ENCODE results near the gene RAB30. TPM values are rescaled to one million over a fixed set of nuclear protein-coding genes. Genes with fewer than 3 reads are reported as not detected.

The RAB30 gene
- total RNA-seq, 1 donor from 2014 or later: 3.7 TPM

GRCh38 chr11:83042964-83043711, 28.6 kb downstream of the RAB30 start:
- TF ChIP-seq, protein P1, sequence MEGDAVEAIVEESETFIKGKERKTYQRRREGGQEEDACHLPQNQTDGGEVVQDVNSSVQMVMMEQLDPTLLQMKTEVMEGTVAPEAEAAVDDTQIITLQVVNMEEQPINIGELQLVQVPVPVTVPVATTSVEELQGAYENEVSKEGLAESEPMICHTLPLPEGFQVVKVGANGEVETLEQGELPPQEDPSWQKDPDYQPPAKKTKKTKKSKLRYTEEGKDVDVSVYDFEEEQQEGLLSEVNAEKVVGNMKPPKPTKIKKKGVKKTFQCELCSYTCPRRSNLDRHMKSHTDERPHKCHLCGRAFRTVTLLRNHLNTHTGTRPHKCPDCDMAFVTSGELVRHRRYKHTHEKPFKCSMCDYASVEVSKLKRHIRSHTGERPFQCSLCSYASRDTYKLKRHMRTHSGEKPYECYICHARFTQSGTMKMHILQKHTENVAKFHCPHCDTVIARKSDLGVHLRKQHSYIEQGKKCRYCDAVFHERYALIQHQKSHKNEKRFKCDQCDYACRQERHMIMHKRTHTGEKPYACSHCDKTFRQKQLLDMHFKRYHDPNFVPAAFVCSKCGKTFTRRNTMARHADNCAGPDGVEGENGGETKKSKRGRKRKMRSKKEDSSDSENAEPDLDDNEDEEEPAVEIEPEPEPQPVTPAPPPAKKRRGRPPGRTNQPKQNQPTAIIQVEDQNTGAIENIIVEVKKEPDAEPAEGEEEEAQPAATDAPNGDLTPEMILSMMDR (IDR thresholded peaks at IDR 0.05; ENCODE audit: insufficient read depth, low read length, severe bottlenecking): no peak
- DNase-seq (ENCODE audit: low read depth): peak; percentile 73
- no peak overlapping the region for H3K4me3 ChIP-seq (ENCODE audit: low read depth, low read length)
- FAIRE-seq: no peak
- no peaks in the 10 kb centered on the region for H3K36me3 ChIP-seq (ENCODE audit: control insufficient read depth, insufficient read depth, low read length)
- no peaks in the 10 kb centered on the region for H3K27me3 ChIP-seq (ENCODE audit: control insufficient read depth, insufficient read depth, low read length)

DNA sequence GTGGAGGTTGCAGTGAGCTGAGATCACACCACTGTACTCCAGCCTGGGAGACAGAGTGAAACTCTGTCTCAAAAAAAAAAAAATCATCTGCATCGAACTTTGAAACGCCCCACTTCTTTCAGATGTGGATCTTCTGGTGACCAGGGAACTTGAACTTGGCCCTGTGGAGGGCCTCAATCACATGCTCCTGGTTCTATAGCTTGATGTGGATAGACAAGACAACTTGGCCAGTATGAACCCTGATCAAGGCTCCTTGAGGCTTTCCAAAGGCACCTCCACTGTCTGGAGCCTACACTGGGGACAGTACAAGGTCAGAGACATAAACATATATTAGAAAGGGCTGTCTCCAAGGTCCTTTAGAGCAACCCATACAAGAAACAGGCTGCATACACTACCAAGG, 30.6 kb downstream of the RAB30 start:
- no peaks in the 10 kb centered on the region for H3K36me3 ChIP-seq (ENCODE audit: control insufficient read depth, insufficient read depth, low read length)
- no peak overlapping the region for H3K4me3 ChIP-seq (ENCODE audit: low read depth, low read length)
- H3K27me3 ChIP-seq (ENCODE audit: control insufficient read depth, insufficient read depth, low read length): no peaks in the 10 kb centered on the region
- FAIRE-seq (no peak), DNase-seq (ENCODE audit: low read depth) (no peak)
- TF ChIP-seq, protein P1 (IDR thresholded peaks at IDR 0.05; ENCODE audit: insufficient read depth, low read length, severe bottlenecking): no peak

GRCh38 chr11:83039566-83039965, 32.1 kb downstream of the RAB30 start:
- no peak overlapping the region for H3K4me3 ChIP-seq (ENCODE audit: low read depth, low read length)
- FAIRE-seq: no peak

DNA sequence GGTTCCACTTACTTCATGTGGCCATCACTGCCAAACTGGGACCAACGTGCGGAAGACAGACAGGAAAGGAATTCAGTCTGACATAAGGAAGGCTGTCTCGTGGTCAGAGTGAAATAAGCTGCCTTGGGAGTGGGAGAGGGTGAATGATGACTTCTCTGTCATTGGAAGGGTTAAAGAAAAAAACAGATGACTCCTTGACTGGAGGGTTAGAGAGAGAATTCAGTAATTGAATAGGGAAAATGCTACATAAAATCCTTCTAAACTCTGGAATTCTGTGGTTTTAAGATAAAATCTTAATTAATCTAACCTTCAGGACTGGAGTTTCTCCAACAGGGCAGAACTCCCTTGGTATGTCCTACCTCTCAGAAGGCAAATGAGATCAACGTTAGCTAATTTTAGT, 33.8 kb downstream of the RAB30 start:
- H3K4me3 ChIP-seq (ENCODE audit: low read depth, low read length): no peak overlapping the region
- no peaks in the 10 kb centered on the region for H3K27me3 ChIP-seq (ENCODE audit: control insufficient read depth, insufficient read depth, low read length)
- H3K36me3 ChIP-seq (ENCODE audit: control insufficient read depth, insufficient read depth, low read length): no peaks in the 10 kb centered on the region
- DNase-seq (ENCODE audit: low read depth) (no peak), FAIRE-seq (no peak)
- TF ChIP-seq, protein P1 (IDR thresholded peaks at IDR 0.05; ENCODE audit: insufficient read depth, low read length, severe bottlenecking): no peak

More at GRCh38 chr11:83039566-83039965, 32.1 kb downstream of the RAB30 start:
- DNase-seq (ENCODE audit: low read depth): no peak
- no peaks in the 10 kb centered on the region for H3K36me3 ChIP-seq (ENCODE audit: control insufficient read depth, insufficient read depth, low read length)
- no peaks in the 10 kb centered on the region for H3K27me3 ChIP-seq (ENCODE audit: control insufficient read depth, insufficient read depth, low read length)
- TF ChIP-seq, protein P1 (IDR thresholded peaks at IDR 0.05; ENCODE audit: insufficient read depth, low read length, severe bottlenecking): no peak

GRCh38 chr11:83036701-83037100, 35.0 kb downstream of the RAB30 start:
- DNase-seq (ENCODE audit: low read depth): no peak
- TF ChIP-seq, protein P1 (IDR thresholded peaks at IDR 0.05; ENCODE audit: insufficient read depth, low read length, severe bottlenecking): no peak
- Histone ChIP-seq H3K27me3 (ENCODE audit: control insufficient read depth, insufficient read depth, low read length) (no peaks in the 10 kb centered on the region), H3K36me3 (ENCODE audit: control insufficient read depth, insufficient read depth, low read length) (no peaks in the 10 kb centered on the region), H3K4me3 (ENCODE audit: low read depth, low read length) (no peak overlapping the region)
- FAIRE-seq: no peak
